Measurements from ENCODE around the gene XNDC1N. TPM values are rescaled to one million over a fixed set of nuclear protein-coding genes. Genes with fewer than 3 reads are reported as not detected.

XNDC1N gene
- polyA plus RNA-seq, 2 of the 4 experiments (the other 2 are of a cell fraction) = 4.3 to 7.6 TPM

DNA sequence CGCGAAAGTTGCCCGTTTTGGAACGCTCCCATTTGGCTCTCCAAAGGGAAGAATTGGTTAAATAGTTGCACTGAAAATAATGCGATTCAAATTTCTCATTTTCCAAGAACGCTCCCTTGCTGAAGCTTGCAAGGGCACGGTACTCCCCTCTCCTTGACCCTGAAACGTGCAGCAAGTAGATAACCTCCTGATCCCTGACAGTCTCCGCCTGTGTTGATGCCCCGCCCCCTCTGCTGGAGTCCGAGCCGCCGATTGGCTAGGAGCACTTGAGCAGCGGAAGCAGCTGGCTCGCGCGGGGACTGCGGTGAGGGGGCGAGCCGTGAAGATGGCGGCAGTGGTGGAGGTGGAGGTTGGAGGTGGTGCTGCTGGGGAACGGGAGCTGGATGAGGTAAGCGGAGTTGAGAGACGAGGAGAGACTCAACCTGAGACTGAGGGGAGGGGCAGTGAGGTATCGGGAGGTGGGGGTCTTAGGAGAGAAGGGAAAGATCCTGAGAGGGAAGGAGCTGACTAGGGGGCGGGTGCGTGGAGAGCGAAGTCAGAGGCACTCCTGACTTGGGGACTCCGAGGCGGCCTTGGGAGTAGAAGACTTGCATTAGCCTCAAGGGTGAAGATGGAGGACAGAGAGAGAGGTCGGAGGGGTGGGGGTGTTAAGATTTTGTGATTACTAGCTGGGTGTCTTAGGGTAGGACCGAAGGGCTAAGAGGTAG is 496 bp upstream of the XNDC1N start, which contains the start of gene RNF121 (continued):
- TF ChIP-seq, protein P1, sequence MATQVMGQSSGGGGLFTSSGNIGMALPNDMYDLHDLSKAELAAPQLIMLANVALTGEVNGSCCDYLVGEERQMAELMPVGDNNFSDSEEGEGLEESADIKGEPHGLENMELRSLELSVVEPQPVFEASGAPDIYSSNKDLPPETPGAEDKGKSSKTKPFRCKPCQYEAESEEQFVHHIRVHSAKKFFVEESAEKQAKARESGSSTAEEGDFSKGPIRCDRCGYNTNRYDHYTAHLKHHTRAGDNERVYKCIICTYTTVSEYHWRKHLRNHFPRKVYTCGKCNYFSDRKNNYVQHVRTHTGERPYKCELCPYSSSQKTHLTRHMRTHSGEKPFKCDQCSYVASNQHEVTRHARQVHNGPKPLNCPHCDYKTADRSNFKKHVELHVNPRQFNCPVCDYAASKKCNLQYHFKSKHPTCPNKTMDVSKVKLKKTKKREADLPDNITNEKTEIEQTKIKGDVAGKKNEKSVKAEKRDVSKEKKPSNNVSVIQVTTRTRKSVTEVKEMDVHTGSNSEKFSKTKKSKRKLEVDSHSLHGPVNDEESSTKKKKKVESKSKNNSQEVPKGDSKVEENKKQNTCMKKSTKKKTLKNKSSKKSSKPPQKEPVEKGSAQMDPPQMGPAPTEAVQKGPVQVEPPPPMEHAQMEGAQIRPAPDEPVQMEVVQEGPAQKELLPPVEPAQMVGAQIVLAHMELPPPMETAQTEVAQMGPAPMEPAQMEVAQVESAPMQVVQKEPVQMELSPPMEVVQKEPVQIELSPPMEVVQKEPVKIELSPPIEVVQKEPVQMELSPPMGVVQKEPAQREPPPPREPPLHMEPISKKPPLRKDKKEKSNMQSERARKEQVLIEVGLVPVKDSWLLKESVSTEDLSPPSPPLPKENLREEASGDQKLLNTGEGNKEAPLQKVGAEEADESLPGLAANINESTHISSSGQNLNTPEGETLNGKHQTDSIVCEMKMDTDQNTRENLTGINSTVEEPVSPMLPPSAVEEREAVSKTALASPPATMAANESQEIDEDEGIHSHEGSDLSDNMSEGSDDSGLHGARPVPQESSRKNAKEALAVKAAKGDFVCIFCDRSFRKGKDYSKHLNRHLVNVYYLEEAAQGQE (IDR thresholded peaks at IDR 0.05) = peak; percentile 67
- peak; percentile 90 for TF ChIP-seq POLR2A (IDR thresholded peaks at IDR 0.05; ENCODE audit: low read length)
- TF ChIP-seq, protein P2, sequence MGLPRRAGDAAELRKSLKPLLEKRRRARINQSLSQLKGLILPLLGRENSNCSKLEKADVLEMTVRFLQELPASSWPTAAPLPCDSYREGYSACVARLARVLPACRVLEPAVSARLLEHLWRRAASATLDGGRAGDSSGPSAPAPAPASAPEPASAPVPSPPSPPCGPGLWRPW (IDR thresholded peaks at IDR 0.05) = no peak

DNA sequence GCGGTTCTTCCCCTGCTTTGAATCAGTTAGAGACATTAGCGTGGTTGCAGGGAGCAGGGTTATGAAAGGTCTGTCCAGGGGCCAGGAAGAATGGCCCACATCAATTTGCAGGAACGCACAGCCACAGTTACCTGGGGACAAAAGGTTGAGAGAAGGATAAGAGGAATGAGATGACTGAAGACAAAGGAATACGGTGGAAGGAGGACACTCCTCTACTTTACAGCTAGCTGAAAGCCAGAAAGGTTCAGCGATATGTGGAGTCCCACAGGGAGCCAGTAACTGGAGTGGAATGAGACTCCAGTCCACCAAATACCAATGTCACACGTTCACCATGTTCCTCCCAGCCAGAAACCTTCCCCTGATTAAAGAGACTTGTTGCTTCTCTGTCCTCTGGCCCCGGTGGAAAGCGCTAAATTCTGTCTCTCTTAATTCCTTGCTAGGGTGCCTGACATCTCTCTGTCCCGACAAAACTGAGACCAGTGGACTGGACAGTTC is 10.7 kb downstream of the XNDC1N start:
- no peak for FAIRE-seq
- no peaks in the 10 kb centered on the region for H3K4me1 ChIP-seq
- ChIA-PET POLR2A (no interaction called here), CTCF (no interaction called here)
- H3K4me2 ChIP-seq = no peak overlapping the region
- no peak for ATAC-seq
- H3K4me3 ChIP-seq = no peak overlapping the region
- H3K9me3 ChIP-seq = no peaks in the 10 kb centered on the region
- TF ChIP-seq, protein P3, sequence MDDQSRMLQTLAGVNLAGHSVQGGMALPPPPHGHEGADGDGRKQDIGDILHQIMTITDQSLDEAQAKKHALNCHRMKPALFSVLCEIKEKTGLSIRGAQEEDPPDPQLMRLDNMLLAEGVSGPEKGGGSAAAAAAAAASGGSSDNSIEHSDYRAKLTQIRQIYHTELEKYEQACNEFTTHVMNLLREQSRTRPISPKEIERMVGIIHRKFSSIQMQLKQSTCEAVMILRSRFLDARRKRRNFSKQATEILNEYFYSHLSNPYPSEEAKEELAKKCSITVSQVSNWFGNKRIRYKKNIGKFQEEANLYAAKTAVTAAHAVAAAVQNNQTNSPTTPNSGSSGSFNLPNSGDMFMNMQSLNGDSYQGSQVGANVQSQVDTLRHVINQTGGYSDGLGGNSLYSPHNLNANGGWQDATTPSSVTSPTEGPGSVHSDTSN (IDR thresholded peaks at IDR 0.05) = no peak
- TF ChIP-seq JUN (IDR thresholded peaks at IDR 0.05) (no peak), EP300 (IDR thresholded peaks at IDR 0.05) (no peak), HEYL (CRISPR knock-in tag; IDR thresholded peaks at IDR 0.05) (no peak), EHF (CRISPR knock-in tag; IDR thresholded peaks at IDR 0.05) (no peak), PHF8 (IDR thresholded peaks at IDR 0.05; ENCODE audit: borderline replicate concordance, low read depth) (no peak)
- no peak overlapping the region for H3K27ac ChIP-seq
- 90% methylated on average over 9 of the region's 9 CpGs for WGBS (ENCODE audit: missing lambda C conversion rate)
- DNase-seq (ENCODE audit: low read depth in 1 of 2, low spot score in 1 of 2) = no peak

DNA sequence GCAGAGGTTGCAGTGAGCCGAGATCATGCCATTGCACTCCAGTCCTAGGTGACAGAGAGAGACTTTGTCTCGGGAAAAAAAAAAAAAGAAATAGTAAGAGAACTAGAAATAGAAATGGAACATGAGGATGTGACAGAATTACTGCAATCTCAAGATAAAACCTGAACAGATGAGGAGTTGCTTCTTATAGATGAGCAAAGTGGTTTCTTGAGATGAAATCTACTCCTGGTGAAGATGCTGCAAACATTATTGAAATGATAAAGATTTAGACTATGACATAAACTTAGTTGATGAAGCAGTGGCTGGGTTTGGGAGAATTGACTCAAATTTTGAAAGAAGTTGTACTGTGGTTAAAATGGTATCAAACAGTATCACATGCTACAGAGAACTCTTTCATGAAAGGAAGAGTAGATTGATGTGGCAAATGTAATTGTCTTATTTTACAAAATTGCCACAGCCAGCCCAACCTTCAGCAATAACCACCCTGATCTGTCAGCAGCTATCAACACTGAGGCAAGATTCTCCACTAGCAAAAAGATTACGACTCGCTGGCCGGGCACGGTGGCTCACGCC is 13.7 kb downstream of the XNDC1N start:
- Histone ChIP-seq H3K4me2 (no peak overlapping the region), H3K9me3 (no peaks in the 10 kb centered on the region), H3K27ac (no peak overlapping the region), H3K4me1 (no peaks in the 10 kb centered on the region), H3K4me3 (no peak overlapping the region)
- no peak for DNase-seq (ENCODE audit: low read depth in 1 of 2, low spot score in 1 of 2)
- 93% methylated on average over 7 of the region's 7 CpGs for WGBS (ENCODE audit: missing lambda C conversion rate)
- TF ChIP-seq HEYL (CRISPR knock-in tag; IDR thresholded peaks at IDR 0.05) (no peak), MAZ (IDR thresholded peaks at IDR 0.05; ENCODE audit: borderline replicate concordance, low read depth, low read length) (no peak), TFCP2L1 (CRISPR knock-in tag; IDR thresholded peaks at IDR 0.05) (no peak), RAD21 (conservative IDR thresholded peaks at IDR 0.05 in 1 of 2, IDR thresholded peaks at IDR 0.05 in 1 of 2) (no peak), JUNB (IDR thresholded peaks at IDR 0.05) (no peak), FOXS1 (CRISPR knock-in tag; IDR thresholded peaks at IDR 0.05) (no peak), EP300 (IDR thresholded peaks at IDR 0.05) (no peak), KDM5A (IDR thresholded peaks at IDR 0.05) (no peak), ZSCAN20 (CRISPR knock-in tag; IDR thresholded peaks at IDR 0.05) (no peak), RARB (CRISPR knock-in tag; IDR thresholded peaks at IDR 0.05) (no peak), SMC3 (IDR thresholded peaks at IDR 0.05) (no peak), CEBPB (IDR thresholded peaks at IDR 0.05) (no peak), SREBF2 (IDR thresholded peaks at IDR 0.05) (no peak), EHF (CRISPR knock-in tag; IDR thresholded peaks at IDR 0.05) (no peak), MYC (IDR thresholded peaks at IDR 0.05; ENCODE audit: borderline replicate concordance, low read length) (no peak)
- TF ChIP-seq, protein P4, sequence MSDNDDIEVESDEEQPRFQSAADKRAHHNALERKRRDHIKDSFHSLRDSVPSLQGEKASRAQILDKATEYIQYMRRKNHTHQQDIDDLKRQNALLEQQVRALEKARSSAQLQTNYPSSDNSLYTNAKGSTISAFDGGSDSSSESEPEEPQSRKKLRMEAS (IDR thresholded peaks at IDR 0.05) = no peak
- TF ChIP-seq, protein P5, sequence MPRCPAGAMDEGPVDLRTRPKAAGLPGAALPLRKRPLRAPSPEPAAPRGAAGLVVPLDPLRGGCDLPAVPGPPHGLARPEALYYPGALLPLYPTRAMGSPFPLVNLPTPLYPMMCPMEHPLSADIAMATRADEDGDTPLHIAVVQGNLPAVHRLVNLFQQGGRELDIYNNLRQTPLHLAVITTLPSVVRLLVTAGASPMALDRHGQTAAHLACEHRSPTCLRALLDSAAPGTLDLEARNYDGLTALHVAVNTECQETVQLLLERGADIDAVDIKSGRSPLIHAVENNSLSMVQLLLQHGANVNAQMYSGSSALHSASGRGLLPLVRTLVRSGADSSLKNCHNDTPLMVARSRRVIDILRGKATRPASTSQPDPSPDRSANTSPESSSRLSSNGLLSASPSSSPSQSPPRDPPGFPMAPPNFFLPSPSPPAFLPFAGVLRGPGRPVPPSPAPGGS (IDR thresholded peaks at IDR 0.05) = no peak
- TF ChIP-seq, protein P2 (IDR thresholded peaks at IDR 0.05) = no peak
- ChIA-PET POLR2A (no interaction called here), CTCF (no interaction called here)
- no peak for FAIRE-seq
- no peak for ATAC-seq

Measured in A549 (cell line).